CD1c-positive myeloid dendritic cell (primary cell): Measurements from ENCODE around the gene LAPTM5.

Experiments
- DNase-seq: peaks from one replicate; pipeline ENCODE4 v3.0.0-alpha.2; 2016; ENCODE audit errors: extremely low spot score

The LAPTM5 gene

DNA sequence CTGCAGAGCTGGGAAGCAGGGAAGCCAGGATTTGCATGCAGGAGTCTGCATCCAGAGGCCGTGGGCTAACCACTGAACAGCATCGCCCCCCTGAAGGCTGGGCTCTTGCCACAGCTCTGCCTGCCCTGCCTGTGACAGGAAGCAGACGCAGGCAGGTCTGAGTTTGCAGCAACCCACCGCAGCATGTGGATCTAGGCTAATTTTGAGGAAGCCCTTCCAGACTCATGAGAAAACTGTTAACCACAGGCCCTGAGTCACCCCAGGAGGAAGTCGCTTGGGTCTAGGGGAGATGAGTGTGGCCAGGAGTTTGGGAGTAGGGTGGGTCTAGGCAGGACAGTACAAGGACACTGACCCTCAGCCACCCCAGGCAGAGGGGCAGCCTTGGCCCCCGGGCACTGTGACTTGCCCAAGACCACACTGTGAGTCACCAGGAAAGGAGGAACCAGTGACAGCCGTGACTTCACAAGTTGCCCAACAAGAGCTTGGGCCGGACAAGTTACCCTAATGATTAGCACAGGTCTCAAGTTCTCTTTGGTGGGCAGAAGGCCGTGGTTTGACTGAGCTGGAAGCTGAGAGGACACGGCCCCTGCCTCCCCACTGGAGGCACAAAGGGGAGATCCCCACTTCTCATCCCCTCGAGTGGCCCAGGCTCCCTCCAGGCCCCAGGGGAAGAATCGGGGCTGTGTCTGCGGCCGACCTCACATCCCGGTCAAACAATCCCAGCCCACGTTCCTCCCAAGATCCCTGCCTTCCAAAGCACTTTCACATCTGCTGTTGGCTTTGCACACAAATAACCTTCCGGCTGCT is 826 bp downstream of the LAPTM5 start:
- peak; percentile 96 for DNase-seq

- DNase-seq = no peak
These were observed 1.4 kb downstream of the LAPTM5 start for GRCh38 chr1:30756206-30756544.

DNA sequence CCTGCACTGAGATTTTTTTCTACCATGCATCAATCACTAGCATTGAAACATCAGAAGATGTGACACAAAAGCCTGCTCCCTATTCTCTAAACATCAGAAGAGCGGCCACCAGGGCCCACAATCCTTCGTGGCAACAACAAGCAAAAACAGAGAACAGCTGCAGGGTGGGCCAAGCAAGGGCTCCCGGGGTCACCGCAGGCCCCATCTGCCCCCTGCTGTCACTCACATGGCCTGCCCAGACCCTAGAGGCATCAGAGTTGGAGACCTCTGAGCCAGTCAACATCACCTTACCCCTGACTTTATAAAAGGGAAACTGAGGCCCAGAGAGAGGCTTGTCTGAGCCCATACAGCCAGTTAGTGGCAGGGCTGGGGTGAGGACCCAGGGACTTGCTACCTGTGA is 1.8 kb downstream of the LAPTM5 start:
- no peak for DNase-seq

DNA sequence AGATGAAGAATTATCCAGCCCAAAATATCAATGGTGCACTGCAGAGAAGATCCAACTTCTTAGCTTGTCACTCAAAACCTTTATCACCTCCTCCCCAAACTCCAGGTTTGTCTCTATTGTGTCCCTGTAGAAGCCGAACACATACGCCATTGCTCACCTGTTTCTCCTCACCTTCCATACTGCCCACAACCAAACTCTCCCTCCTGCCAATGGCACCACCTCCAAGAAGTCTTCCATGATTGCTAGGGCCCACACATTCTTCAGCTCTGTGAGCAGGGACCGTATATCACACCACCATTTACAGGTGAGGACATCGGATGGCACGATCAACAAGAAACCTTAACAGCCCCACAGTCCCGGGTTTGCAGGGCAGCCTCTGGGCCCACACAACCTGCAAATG is 2.2 kb downstream of the LAPTM5 start:
- DNase-seq = no peak

DNA sequence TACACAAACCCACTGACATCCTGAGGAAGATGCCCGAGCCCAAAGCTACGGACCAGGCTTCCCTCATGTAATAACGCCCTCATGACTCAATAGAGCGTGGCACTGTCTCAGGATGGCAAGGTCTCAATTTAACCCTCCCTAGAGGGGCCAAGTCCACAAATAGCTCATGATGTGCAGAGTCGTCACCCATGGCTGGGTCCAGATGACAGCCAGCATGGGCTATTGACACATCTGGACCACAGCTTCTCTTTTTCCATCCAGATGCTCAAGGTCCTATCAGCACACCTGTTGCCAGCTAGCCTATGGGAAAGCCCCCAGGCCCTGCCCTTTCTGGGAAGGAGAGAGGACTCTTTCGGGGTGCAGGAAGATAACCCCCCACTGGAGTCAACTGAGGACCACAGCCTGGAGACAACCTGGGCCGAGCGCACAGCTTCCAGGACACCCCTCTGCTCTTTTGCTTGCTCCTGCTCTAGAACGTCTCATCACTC is 2.8 kb downstream of the LAPTM5 start:
- DNase-seq = peak; percentile 74

GRCh38 chr1:30753660-30754123 is 3.9 kb downstream of the LAPTM5 start:
- peak; percentile 82 for DNase-seq

GRCh38 chr1:30753118-30753517 is 4.5 kb downstream of the LAPTM5 start:
- DNase-seq = no peak

DNA sequence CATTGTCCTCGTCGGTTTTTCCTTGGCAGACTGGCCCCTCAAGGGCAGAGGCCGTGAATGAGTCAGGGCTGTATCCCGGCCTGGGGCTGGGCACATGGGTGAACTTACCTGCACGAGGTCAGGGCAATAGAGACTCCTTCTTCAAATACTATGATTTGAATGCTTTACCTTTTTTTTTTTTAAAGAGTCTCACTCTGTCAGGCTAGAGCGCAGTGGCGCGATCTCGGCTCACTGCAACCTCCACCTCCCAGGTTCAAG is 5.0 kb downstream of the LAPTM5 start:
- DNase-seq = no peak

DNA sequence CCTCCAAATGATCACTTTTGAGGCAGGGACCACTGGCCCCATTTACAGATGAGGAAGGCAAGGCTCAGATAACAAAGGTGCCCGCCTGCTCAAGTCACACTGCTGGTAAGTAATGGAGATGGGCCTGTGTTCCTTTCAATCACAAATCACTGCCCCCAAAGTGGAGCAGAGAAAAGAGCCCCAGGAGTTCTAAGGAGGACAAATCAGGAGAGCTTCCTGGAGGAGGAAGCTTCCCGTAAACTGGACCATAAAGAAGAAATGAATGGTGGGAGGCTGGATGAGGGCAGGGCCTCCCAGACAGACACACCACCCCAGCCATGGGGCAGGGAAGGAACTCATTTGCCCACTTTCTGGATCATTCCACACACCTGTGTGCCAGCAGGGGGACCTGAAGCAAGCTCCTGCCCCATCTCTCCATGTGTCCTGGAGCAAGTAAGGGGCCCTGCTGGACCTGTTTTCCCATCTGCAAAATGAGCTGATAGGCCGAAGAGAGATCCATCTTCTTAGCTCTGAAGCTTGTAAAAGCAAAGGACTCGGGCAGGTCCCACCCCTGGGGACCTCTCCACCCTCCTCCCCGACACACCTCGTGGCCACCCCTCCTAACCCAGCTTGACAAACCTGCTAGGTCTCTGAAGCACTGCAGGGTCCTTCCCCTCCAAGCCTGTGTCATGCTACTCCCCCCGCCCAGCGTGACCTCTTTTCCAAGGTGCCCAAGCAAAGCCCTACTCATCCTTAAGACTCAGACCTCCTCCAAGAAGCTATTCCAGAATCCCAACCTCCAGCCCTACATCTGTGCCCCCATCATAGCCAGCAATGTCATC is 5.5 kb downstream of the LAPTM5 start:
- DNase-seq = no peak

GRCh38 chr1:30750731-30751291 is 6.8 kb downstream of the LAPTM5 start:
- DNase-seq = no peak

DNA sequence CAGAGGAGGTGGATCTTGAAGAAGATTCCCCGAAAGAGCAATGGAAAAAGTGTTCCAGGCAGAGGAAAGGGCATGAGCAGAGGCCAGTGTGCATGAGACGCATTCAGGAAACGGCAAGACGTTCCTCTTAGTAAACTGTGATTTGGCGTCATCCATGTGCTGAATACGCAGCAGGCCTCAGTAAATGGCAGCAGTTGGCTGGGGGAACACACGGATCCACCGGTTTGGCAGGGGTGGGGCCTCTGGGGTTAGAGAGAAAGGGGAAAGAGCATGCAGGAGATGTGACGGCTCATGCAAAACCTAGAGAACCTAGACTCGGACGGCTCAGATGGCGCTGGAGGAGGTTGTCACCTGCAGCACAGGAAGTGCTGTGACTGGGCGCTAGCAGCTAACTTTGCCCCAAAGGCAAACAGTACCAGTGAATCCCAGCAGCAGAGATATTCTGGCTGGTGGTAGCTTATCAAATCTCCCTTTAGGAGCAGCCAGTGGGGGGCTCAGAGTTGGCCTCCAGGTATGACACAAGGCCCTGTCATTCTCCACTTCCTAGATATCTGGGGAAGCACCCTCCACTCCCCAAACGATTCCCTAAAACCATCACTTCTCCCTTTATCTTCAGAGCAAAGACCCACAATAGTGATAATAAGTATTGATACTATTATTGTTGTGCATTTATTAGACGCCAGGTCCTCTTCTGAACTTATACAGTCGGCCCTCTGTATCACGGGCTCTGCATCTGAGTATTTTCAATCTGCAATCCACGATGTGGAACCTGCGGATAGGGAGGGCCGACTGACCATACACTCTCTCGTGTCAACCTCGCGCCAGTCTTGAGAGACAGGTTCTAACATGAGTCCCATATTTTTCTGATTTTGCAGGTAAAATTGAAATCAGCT is 7.6 kb downstream of the LAPTM5 start:
- DNase-seq = peak; percentile 67

GRCh38 chr1:30748699-30749401 is 8.7 kb downstream of the LAPTM5 start:
- DNase-seq = peak; percentile 47

DNA sequence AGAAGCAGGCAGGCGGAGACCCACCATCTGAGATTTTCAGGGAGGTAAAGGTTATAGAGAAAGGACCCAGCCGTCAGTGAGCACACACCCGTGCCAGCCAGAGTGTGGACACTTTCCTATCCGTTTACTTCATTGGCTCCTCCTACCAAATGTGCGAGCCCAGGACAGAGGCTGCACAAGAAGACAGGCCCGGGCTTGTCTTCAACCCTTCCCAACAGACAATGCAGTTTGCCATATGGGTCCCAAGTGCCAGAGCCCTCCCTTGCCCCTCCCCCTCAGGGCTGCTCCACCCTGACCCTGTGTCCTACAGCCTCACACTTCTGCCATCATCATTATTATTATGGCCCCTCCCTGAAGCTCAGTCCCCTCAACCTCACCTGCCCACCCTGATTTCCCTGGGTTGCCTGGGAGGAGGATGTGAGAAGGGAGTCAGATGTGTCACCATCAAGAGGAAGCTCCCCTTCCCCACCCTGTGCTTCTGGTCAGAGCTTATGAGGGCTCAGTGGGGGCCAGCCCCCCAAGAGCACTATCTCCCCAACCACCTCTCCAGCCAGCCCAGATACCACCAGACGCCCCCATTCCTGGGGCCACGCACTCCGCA is 9.4 kb downstream of the LAPTM5 start:
- DNase-seq = peak; percentile 59

DNA sequence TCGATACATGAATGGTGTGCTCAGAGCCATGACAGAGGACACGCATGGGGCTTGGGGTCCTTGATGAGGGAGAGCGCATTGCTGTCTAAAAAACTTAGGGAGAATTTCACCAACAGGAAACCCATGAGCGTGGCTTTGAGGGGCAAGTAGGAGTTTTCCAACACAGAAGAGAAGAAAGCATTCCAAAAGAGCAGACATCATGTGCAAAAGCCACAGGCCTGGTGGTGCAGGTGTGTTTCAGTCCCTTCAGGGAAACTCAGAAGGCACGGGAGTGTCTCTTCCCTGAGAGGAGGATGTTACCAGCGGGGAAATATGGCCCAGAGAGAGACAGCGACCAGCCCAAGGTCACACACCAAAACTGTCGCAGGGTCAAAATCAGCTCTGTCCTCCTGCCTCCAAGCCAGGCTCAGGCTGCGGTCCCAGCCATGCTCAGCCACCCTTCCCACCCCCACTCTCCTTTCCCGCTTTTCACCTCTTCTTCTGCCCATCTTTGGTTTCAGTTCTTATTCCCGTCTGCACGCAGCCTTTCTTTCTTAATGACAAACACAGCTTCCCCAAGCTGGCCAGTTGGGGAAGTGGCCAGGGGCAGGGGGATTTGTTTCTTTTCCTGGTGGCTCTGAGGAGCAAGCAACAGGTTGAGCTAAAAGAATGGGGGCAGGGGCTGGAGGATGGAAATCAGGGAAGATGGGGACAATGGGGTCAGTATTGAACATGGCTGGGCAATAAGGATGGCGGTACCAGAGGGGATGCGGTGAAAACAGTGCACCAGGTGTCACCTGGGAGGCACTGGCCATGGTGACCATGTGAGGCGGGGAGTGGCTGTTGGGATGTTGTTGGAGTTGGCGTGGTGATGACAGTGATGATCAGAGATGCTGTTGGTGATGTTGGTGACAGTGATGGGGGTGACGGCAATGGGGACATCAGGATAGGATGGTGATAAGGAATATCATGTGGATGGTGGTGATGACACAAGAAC is 10.3 kb downstream of the LAPTM5 start:
- peak; percentile 76 for DNase-seq

GRCh38 chr1:30746212-30747032 is 11.2 kb downstream of the LAPTM5 start:
- DNase-seq = no peak

- peak; percentile 38 for DNase-seq
These were observed 11.8 kb downstream of the LAPTM5 start for GRCh38 chr1:30745834-30746208.

DNA sequence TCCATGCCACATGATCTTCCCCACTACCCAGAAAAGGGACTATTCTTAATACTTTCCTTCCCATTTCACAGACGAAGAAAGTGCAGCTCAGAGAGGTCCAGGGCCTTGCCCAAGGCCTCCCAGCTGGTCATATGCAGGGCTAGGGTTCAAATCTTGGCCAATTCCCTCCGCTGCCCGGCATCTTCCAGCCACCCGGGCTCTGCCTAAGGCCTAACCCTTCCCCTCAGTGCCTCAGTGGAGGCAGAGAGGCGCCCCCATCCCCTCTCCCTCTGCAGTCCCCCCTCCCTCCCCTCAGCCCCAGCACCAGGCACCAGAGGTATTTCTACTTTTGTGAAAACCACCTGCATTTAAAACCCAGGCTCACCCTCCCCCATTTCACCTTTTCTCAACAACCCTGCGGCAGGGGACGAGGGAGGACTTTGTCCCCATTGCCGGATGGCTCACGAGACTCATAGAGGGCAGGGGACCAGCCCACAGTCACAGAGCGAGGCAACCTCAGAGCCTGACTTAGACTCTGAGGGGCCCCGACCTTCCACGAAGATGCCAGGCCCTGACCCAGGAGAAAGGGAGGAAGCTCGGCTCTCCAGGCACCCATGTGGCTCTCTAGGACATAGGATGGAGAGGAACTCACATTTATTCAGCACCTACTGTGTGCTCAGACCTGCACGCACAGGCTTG is 12.3 kb downstream of the LAPTM5 start:
- DNase-seq = no peak
